ENCODE measurements around the gene VTCN1.

Gene VTCN1

DNA sequence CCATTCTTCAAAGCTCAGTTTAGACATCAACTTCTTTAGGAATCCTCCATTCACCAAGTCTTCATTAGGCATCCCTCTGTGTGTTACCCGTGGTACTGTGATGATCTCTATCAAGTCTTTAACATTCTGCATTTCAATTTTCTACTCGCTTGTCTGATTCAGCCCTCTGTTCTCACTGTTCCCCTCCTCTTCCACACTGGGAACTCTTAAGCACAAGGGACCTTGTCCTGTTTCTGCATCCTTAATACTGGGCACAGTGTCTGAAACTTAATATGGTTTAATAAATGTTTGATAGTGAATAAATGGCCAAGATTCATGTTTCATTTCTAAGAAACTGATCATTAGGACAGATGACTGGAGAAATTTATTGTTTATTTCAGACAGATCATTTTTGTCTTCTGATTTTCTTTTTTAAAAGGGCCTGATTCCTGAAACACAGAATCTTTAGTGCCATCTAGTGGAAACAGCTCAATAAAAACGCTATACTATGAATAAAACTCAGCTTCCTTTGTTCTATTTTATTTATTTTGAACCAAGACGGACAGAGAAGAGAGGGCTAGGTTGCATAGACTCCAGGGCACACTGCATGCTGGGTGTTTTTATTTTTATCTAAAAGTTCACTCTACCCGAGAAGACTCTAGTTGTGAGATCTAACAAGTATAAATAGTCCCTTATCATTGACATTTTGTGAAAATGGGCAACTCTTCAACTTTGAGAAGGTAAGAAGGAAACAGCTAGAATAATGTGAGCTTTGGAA is 82.2 kb downstream of the VTCN1 start:
- Histone ChIP-seq H3K79me2 (no peaks in the 10 kb centered on the region), H3K4me1 (no peaks in the 10 kb centered on the region), H3K27me3 (ENCODE audit: control insufficient read depth, insufficient read depth, low read length) (no peaks in the 10 kb centered on the region), H3K36me3 (ENCODE audit: control insufficient read depth, insufficient read depth, low read length) (no peaks in the 10 kb centered on the region), H3K4me2 (ENCODE audit: low read length) (peak overlapping the region; percentile 1), H3K4me3 (ENCODE audit: low read depth, low read length) (no peak overlapping the region), H3K9ac (no peak overlapping the region), H3K27ac (no peak overlapping the region), H3K9me3 (ENCODE audit: control insufficient read depth, low read length) (no peaks in the 10 kb centered on the region), H2AFZ (no peak overlapping the region)
- TF ChIP-seq, protein P1, sequence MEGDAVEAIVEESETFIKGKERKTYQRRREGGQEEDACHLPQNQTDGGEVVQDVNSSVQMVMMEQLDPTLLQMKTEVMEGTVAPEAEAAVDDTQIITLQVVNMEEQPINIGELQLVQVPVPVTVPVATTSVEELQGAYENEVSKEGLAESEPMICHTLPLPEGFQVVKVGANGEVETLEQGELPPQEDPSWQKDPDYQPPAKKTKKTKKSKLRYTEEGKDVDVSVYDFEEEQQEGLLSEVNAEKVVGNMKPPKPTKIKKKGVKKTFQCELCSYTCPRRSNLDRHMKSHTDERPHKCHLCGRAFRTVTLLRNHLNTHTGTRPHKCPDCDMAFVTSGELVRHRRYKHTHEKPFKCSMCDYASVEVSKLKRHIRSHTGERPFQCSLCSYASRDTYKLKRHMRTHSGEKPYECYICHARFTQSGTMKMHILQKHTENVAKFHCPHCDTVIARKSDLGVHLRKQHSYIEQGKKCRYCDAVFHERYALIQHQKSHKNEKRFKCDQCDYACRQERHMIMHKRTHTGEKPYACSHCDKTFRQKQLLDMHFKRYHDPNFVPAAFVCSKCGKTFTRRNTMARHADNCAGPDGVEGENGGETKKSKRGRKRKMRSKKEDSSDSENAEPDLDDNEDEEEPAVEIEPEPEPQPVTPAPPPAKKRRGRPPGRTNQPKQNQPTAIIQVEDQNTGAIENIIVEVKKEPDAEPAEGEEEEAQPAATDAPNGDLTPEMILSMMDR (IDR thresholded peaks at IDR 0.05) = peak; percentile 33

DNA sequence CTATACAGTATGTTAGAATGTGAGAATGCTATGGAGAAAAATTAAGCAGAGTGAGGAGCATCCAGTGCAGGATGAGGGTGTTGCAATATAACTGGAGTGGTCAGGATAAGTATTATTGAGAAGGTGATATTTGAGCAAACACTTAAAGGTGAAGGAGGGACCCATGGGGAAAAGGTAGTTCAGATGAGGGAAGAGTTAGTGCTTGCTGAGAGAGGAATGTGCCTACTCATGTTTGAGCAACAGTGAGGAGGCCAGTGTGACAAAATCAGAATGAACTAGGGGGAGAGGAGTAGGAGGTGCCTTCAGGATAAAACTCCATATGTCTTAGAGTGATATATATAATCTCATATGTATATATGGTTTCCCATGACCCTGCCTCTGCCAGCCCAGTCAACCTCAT is 82.9 kb downstream of the VTCN1 start:
- H3K9me3 ChIP-seq (ENCODE audit: control insufficient read depth, low read length) = no peaks in the 10 kb centered on the region
- no peak overlapping the region for H3K4me3 ChIP-seq (ENCODE audit: low read depth, low read length)
- no peak overlapping the region for H2AFZ ChIP-seq
- no peaks in the 10 kb centered on the region for H3K79me2 ChIP-seq
- no peak overlapping the region for H3K27ac ChIP-seq
- TF ChIP-seq, protein P1 (IDR thresholded peaks at IDR 0.05) = no peak
- no peak overlapping the region for H3K9ac ChIP-seq
- H3K4me1 ChIP-seq = no peaks in the 10 kb centered on the region
- H3K4me2 ChIP-seq (ENCODE audit: low read length) = no peak overlapping the region
- H3K36me3 ChIP-seq (ENCODE audit: control insufficient read depth, insufficient read depth, low read length) = no peaks in the 10 kb centered on the region
- H3K27me3 ChIP-seq (ENCODE audit: control insufficient read depth, insufficient read depth, low read length) = no peaks in the 10 kb centered on the region

- Histone ChIP-seq H3K4me3 (ENCODE audit: low read depth, low read length) (no peak overlapping the region), H3K27me3 (ENCODE audit: control insufficient read depth, insufficient read depth, low read length) (no peaks in the 10 kb centered on the region), H3K27ac (no peak overlapping the region), H3K4me2 (ENCODE audit: low read length) (no peak overlapping the region), H3K79me2 (no peaks in the 10 kb centered on the region), H3K4me1 (peaks cover 3% of the 10 kb centered on the region), H3K9ac (no peak overlapping the region), H2AFZ (no peak overlapping the region), H3K9me3 (ENCODE audit: control insufficient read depth, low read length) (no peaks in the 10 kb centered on the region), H3K36me3 (ENCODE audit: control insufficient read depth, insufficient read depth, low read length) (no peaks in the 10 kb centered on the region)
- TF ChIP-seq, protein P1 (IDR thresholded peaks at IDR 0.05) = no peak
Observed at GRCh38 chr1:117124661-117125060, 86.1 kb downstream of the VTCN1 start.

DNA sequence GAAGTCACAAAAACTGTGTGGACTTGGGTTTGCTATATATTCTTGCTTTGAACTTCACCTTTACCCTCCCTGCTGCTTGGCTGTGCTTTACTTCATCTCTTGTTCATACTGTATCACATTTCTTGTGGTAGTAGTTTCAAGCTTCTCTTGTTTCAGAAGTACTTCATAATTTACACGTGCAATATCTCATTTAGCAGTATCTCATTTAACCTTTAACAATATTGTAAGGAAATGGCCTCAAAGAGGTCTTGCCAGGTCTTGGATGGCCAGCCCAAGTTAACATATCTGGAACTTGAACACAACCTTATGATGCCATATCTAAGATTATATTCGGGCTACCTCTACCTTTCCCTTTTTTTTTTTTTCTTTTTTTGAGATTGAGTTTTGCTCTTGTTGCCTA is 87.5 kb downstream of the VTCN1 start:
- Histone ChIP-seq H3K9me3 (ENCODE audit: control insufficient read depth, low read length) (no peaks in the 10 kb centered on the region), H3K9ac (no peak overlapping the region), H3K36me3 (ENCODE audit: control insufficient read depth, insufficient read depth, low read length) (no peaks in the 10 kb centered on the region), H3K4me1 (peaks cover 3% of the 10 kb centered on the region), H2AFZ (no peak overlapping the region), H3K4me2 (ENCODE audit: low read length) (no peak overlapping the region), H3K27me3 (ENCODE audit: control insufficient read depth, insufficient read depth, low read length) (no peaks in the 10 kb centered on the region), H3K79me2 (no peaks in the 10 kb centered on the region), H3K27ac (no peak overlapping the region), H3K4me3 (ENCODE audit: low read depth, low read length) (no peak overlapping the region)
- TF ChIP-seq, protein P1 (IDR thresholded peaks at IDR 0.05) = no peak
